Measurements from ENCODE around the gene NACC1. TPM values are rescaled to one million over a fixed set of nuclear protein-coding genes. Genes with fewer than 3 reads are reported as not detected.

The NACC1 gene
- total RNA-seq, 1 donor = 53.9 TPM

- Histone ChIP-seq H3K4me2 (ENCODE audit: insufficient read depth, low read length) (no peak overlapping the region), H4K20me1 (ENCODE audit: insufficient read depth, low read length) (peaks cover 78% of the 10 kb centered on the region), H3K36me3 (ENCODE audit: insufficient read depth, low read length) (peaks cover 22% of the 10 kb centered on the region), H3K4me1 (ENCODE audit: insufficient read depth, low read length) (peaks cover 42% of the 10 kb centered on the region), H3K79me2 (ENCODE audit: insufficient read depth, low read length) (peaks cover 92% of the 10 kb centered on the region), H3K9me3 (ENCODE audit: low read depth, low read length) (no peaks in the 10 kb centered on the region), H2AFZ (ENCODE audit: low read length) (no peak overlapping the region), H3K27ac (ENCODE audit: low read depth, low read length) (peak overlapping the region; percentile 77), H3K27me3 (ENCODE audit: insufficient read depth, low read length) (no peaks in the 10 kb centered on the region), H3K4me3 (ENCODE audit: insufficient read depth, low read length) (no peak overlapping the region)
- no peak for TF ChIP-seq CTCF (IDR thresholded peaks at IDR 0.05; ENCODE audit: extremely low read depth, low read depth, low read length)
- DNase-seq (ENCODE audit: insufficient read length, low spot score, missing footprints) = no peak
Observed at GRCh38 chr19:13130886-13131490, 12.9 kb downstream of the NACC1 start.

- H3K27ac ChIP-seq (ENCODE audit: low read depth, low read length) = peak overlapping the region; percentile 77
- H2AFZ ChIP-seq (ENCODE audit: low read length) = no peak overlapping the region
- DNase-seq (ENCODE audit: insufficient read length, low spot score, missing footprints) = peak; percentile 97
- H3K4me1 ChIP-seq (ENCODE audit: insufficient read depth, low read length) = peaks cover 35% of the 10 kb centered on the region
- no peak for TF ChIP-seq CTCF (IDR thresholded peaks at IDR 0.05; ENCODE audit: extremely low read depth, low read depth, low read length)
- peaks cover 28% of the 10 kb centered on the region for H3K36me3 ChIP-seq (ENCODE audit: insufficient read depth, low read length)
- H3K9me3 ChIP-seq (ENCODE audit: low read depth, low read length) = no peaks in the 10 kb centered on the region
- H4K20me1 ChIP-seq (ENCODE audit: insufficient read depth, low read length) = peaks cover 67% of the 10 kb centered on the region
- H3K4me2 ChIP-seq (ENCODE audit: insufficient read depth, low read length) = peak overlapping the region; percentile 57
- no peak overlapping the region for H3K4me3 ChIP-seq (ENCODE audit: insufficient read depth, low read length)
- H3K79me2 ChIP-seq (ENCODE audit: insufficient read depth, low read length) = peaks cover 91% of the 10 kb centered on the region
- no peaks in the 10 kb centered on the region for H3K27me3 ChIP-seq (ENCODE audit: insufficient read depth, low read length)
Observed at GRCh38 chr19:13132471-13133180, 14.6 kb downstream of the NACC1 start.

- H3K4me2 ChIP-seq (ENCODE audit: insufficient read depth, low read length) = no peak overlapping the region
- peak; percentile 22 for DNase-seq (ENCODE audit: insufficient read length, low spot score, missing footprints)
- H3K79me2 ChIP-seq (ENCODE audit: insufficient read depth, low read length) = peaks cover 89% of the 10 kb centered on the region
- TF ChIP-seq CTCF (IDR thresholded peaks at IDR 0.05; ENCODE audit: extremely low read depth, low read depth, low read length) = no peak
- no peak overlapping the region for H2AFZ ChIP-seq (ENCODE audit: low read length)
- no peaks in the 10 kb centered on the region for H3K9me3 ChIP-seq (ENCODE audit: low read depth, low read length)
- peaks cover 35% of the 10 kb centered on the region for H3K36me3 ChIP-seq (ENCODE audit: insufficient read depth, low read length)
- peak overlapping the region; percentile 77 for H3K27ac ChIP-seq (ENCODE audit: low read depth, low read length)
- peaks cover 35% of the 10 kb centered on the region for H3K4me1 ChIP-seq (ENCODE audit: insufficient read depth, low read length)
- peaks cover 61% of the 10 kb centered on the region for H4K20me1 ChIP-seq (ENCODE audit: insufficient read depth, low read length)
- no peaks in the 10 kb centered on the region for H3K27me3 ChIP-seq (ENCODE audit: insufficient read depth, low read length)
- H3K4me3 ChIP-seq (ENCODE audit: insufficient read depth, low read length) = no peak overlapping the region
Observed at GRCh38 chr19:13133241-13133870, 15.3 kb downstream of the NACC1 start.

GRCh38 chr19:13134626-13135025 lies 16.6 kb downstream of the NACC1 start:
- H3K36me3 ChIP-seq (ENCODE audit: insufficient read depth, low read length) = peaks cover 40% of the 10 kb centered on the region
- DNase-seq (ENCODE audit: insufficient read length, low spot score, missing footprints) = peak; percentile 94
- peaks cover 35% of the 10 kb centered on the region for H3K4me1 ChIP-seq (ENCODE audit: insufficient read depth, low read length)
- H4K20me1 ChIP-seq (ENCODE audit: insufficient read depth, low read length) = peaks cover 49% of the 10 kb centered on the region
- H3K9me3 ChIP-seq (ENCODE audit: low read depth, low read length) = no peaks in the 10 kb centered on the region
- H3K27me3 ChIP-seq (ENCODE audit: insufficient read depth, low read length) = no peaks in the 10 kb centered on the region
- peak overlapping the region; percentile 77 for H3K27ac ChIP-seq (ENCODE audit: low read depth, low read length)
- H3K79me2 ChIP-seq (ENCODE audit: insufficient read depth, low read length) = peaks cover 80% of the 10 kb centered on the region
- no peak overlapping the region for H3K4me2 ChIP-seq (ENCODE audit: insufficient read depth, low read length)
- no peak for TF ChIP-seq CTCF (IDR thresholded peaks at IDR 0.05; ENCODE audit: extremely low read depth, low read depth, low read length)
- H2AFZ ChIP-seq (ENCODE audit: low read length) = no peak overlapping the region
- no peak overlapping the region for H3K4me3 ChIP-seq (ENCODE audit: insufficient read depth, low read length)

Data from osteoblast (primary cell).